ENCODE measurements around the gene CDC14C.

Gene CDC14C

DNA sequence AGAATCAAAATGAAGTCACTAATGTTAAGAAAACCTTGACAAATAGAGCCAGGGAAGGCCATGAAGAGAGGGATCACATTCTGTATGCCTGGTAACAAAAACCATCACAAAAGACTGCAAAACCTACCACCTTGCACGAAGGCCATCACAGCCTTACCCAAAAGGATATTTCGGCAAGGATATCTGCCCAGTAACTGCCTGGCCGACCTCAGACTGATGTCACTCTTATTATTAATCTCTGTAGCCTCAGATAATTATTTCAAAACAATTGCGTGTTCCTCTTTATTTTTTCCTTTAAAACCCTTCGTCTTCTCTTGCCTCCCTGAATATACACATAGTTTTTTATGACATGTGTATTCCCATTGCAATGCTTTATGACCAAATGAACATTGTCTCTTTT lies 52.5 kb downstream of the CDC14C start:
- DNase-seq = no peak
